ENCODE data around the gene FBN1. TPM values are rescaled to one million over a fixed set of nuclear protein-coding genes. Genes with fewer than 3 reads are reported as not detected.

Gene FBN1
- total RNA-seq, 1 donor from 2014 or later: 22.1 TPM

- no peaks in the 10 kb centered on the region for H3K27me3 Mint-ChIP-seq (ENCODE audit: low read depth)
- H3K4me3 Mint-ChIP-seq: no peak overlapping the region
- H3K36me3 Mint-ChIP-seq (ENCODE audit: low read depth): peaks cover 7% of the 10 kb centered on the region
- DNase-seq (ENCODE audit: low read depth, low spot score): no peak
- H3K27ac Mint-ChIP-seq (ENCODE audit: unreplicated experiment): no peak overlapping the region
- no peak for TF ChIP-seq CTCF (conservative IDR thresholded peaks at IDR 0.05)
- H3K4me1 Mint-ChIP-seq: peaks cover 13% of the 10 kb centered on the region
- H3K9me3 Mint-ChIP-seq: no peaks in the 10 kb centered on the region
Measured at GRCh38 chr15:48408327-48408726, 237.2 kb downstream of the FBN1 start.

GRCh38 chr15:48407646-48408045 lies 237.9 kb downstream of the FBN1 start:
- H3K9me3 Mint-ChIP-seq: no peaks in the 10 kb centered on the region
- no peaks in the 10 kb centered on the region for H3K27me3 Mint-ChIP-seq (ENCODE audit: low read depth)
- no peak for TF ChIP-seq CTCF (conservative IDR thresholded peaks at IDR 0.05)
- H3K4me1 Mint-ChIP-seq: peaks cover 13% of the 10 kb centered on the region
- H3K36me3 Mint-ChIP-seq (ENCODE audit: low read depth): peaks cover 7% of the 10 kb centered on the region
- no peak overlapping the region for H3K27ac Mint-ChIP-seq (ENCODE audit: unreplicated experiment)
- DNase-seq (ENCODE audit: low read depth, low spot score): no peak
- no peak overlapping the region for H3K4me3 Mint-ChIP-seq

DNA sequence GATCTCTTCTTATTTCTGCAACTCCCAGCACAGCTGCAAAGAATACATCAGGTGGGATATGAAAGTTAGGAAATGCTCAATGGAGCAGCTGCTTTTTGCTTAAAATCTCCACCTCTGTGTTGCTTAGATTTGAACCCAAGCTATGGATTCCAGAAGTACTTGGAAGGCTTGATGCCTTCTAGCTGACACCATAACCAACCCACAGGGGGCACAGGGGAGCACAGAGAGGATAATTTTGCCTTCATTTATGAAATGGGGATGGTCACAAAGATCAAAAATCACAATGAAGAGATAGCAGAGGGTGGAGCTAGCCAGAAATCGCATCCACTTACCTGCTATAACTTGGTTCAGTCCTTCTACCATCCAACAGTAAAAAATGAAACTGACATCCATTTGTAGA lies 238.6 kb downstream of the FBN1 start:
- no peaks in the 10 kb centered on the region for H3K9me3 Mint-ChIP-seq
- H3K4me3 Mint-ChIP-seq: no peak overlapping the region
- H3K27me3 Mint-ChIP-seq (ENCODE audit: low read depth): no peaks in the 10 kb centered on the region
- no peak for DNase-seq (ENCODE audit: low read depth, low spot score)
- peaks cover 13% of the 10 kb centered on the region for H3K4me1 Mint-ChIP-seq
- no peak overlapping the region for H3K27ac Mint-ChIP-seq (ENCODE audit: unreplicated experiment)
- peaks cover 4% of the 10 kb centered on the region for H3K36me3 Mint-ChIP-seq (ENCODE audit: low read depth)
- peak; percentile 26 for TF ChIP-seq CTCF (conservative IDR thresholded peaks at IDR 0.05)

GRCh38 chr15:48406266-48406891 lies 239.1 kb downstream of the FBN1 start:
- H3K27ac Mint-ChIP-seq (ENCODE audit: unreplicated experiment): peak overlapping the region; percentile 25
- DNase-seq (ENCODE audit: low read depth, low spot score): no peak
- H3K36me3 Mint-ChIP-seq (ENCODE audit: low read depth): peaks cover 3% of the 10 kb centered on the region
- peaks cover 13% of the 10 kb centered on the region for H3K4me1 Mint-ChIP-seq
- no peaks in the 10 kb centered on the region for H3K27me3 Mint-ChIP-seq (ENCODE audit: low read depth)
- TF ChIP-seq CTCF (conservative IDR thresholded peaks at IDR 0.05): no peak
- no peaks in the 10 kb centered on the region for H3K9me3 Mint-ChIP-seq
- H3K4me3 Mint-ChIP-seq: no peak overlapping the region

DNA sequence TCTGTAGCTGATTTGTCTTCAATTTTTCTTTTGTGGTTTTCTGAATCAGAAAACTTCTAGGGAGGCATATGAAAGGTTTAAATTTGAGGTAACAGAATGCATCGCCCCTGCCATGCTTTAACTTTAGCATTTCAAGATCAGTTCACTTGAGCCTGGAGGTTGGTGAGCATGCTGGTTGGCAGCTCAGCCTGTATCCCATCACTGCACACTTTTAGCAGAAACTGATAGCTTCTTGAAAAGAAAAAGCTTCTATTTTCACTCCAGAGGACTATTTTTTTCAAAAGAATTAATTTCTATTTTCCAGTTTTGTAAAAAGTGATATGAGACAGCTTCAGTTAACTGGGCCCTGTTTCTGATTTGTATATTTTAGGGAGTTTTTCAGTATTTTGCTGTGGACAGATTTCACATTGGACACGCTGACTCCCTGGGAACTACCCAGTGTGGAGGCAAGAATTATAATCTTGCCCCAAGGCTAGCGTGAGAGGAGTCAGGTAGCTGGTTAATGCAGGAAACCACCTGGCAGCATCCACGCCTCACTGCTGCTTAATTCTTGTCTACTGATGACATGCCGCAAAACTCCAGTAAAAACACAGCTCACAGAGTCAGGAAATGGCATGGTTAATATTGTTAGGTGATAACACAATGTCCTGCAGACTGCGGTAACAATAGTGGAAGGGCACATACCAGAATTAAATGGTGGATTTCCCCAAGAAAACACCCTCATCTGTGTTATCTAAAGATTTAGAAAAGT lies 242.9 kb downstream of the FBN1 start:
- peaks cover 18% of the 10 kb centered on the region for H3K4me1 Mint-ChIP-seq
- no peak overlapping the region for H3K27ac Mint-ChIP-seq (ENCODE audit: unreplicated experiment)
- no peak overlapping the region for H3K4me3 Mint-ChIP-seq
- no peaks in the 10 kb centered on the region for H3K36me3 Mint-ChIP-seq (ENCODE audit: low read depth)
- no peaks in the 10 kb centered on the region for H3K9me3 Mint-ChIP-seq
- DNase-seq (ENCODE audit: low read depth, low spot score): no peak
- H3K27me3 Mint-ChIP-seq (ENCODE audit: low read depth): no peaks in the 10 kb centered on the region
- no peak for TF ChIP-seq CTCF (conservative IDR thresholded peaks at IDR 0.05)
